OCI-LY1 (cell line): Measurements from ENCODE around the gene LMO2.

Experiments used
- H2AFZ ChIP-seq: fragments of 200-600 bp; sonication (generic), shearing (Covaris generic); 2 replicates; pipeline ENCODE4 v1.6.0; 2014; ENCODE audit warnings: antibody characterized with exemption, mild to moderate bottlenecking, low read length
- H3F3A ChIP-seq: fragments of 200-600 bp; sonication (generic), shearing (Covaris generic); 2 replicates; pipeline ENCODE4 v1.6.0; 2014; ENCODE audit warnings: mild to moderate bottlenecking, antibody characterized with exemption, low read length, moderate library complexity; ENCODE audit not compliant: insufficient read depth
- H3K27ac ChIP-seq: fragments of 200-600 bp; sonication (generic); 2 replicates; pipeline ENCODE4 v1.5.1; 2014; ENCODE audit warnings: low read length, mixed run types, mild to moderate bottlenecking, low read depth; ENCODE audit not compliant: poor library complexity, severe bottlenecking
- H3K27me3 ChIP-seq: fragments of 200-600 bp; sonication (generic); 2 replicates; pipeline ENCODE4 v1.6.0; 2014; ENCODE audit warnings: antibody characterized with exemption, mild to moderate bottlenecking, low read length, moderate library complexity; ENCODE audit not compliant: insufficient read depth
- H3K36me3 ChIP-seq: fragments of 200-600 bp; sonication (generic); 2 replicates; pipeline ENCODE4 v1.6.1; 2014; ENCODE audit warnings: mild to moderate bottlenecking, antibody characterized with exemption, low read length, moderate library complexity, mixed read lengths; ENCODE audit not compliant: insufficient read depth
- H3K4me1 ChIP-seq: fragments of 200-600 bp; sonication (generic); 2 replicates; pipeline ENCODE4 v1.5.1; 2014; ENCODE audit warnings: mild to moderate bottlenecking, low read length, moderate library complexity; ENCODE audit not compliant: insufficient read depth, severe bottlenecking
- H3K4me2 ChIP-seq: fragments of 200-600 bp; sonication (generic), shearing (Covaris generic); 2 replicates; pipeline ENCODE4 v1.6.1; 2014; ENCODE audit warnings: low read length
- H3K4me3 ChIP-seq: fragments of 200-600 bp; sonication (generic); 2 replicates; pipeline ENCODE4 v1.5.1; 2014; ENCODE audit warnings: low read length, low read depth, mild to moderate bottlenecking, mixed read lengths; ENCODE audit not compliant: poor library complexity, severe bottlenecking
- H3K79me2 ChIP-seq: fragments of 200-600 bp; shearing (Covaris generic); 2 replicates; pipeline ENCODE4 v1.6.1; 2016; ENCODE audit warnings: mixed run types, low read length, mixed read lengths; ENCODE audit not compliant: insufficient read depth
- H3K9ac ChIP-seq: fragments of 200-600 bp; sonication (generic), shearing (Covaris generic); 2 replicates; pipeline ENCODE4 v1.6.1; 2014; ENCODE audit warnings: mild to moderate bottlenecking, low read length, mixed read lengths
- H3K9me2 ChIP-seq: fragments of 200-600 bp; sonication (generic), shearing (Covaris generic); 2 replicates; pipeline ENCODE4 v1.6.1; 2014; ENCODE audit warnings: low read depth, mild to moderate bottlenecking, low read length, mixed read lengths
- H3K9me3 ChIP-seq: fragments of 200-600 bp; shearing (Covaris generic); 2 replicates; pipeline ENCODE4 v1.6.1; 2014; ENCODE audit warnings: low read length, mixed read lengths
- H4K20me1 ChIP-seq: fragments of 200-600 bp; sonication (generic), shearing (Covaris generic); 2 replicates; pipeline ENCODE4 v1.6.0; 2016; ENCODE audit warnings: mild to moderate bottlenecking, low read length; ENCODE audit not compliant: insufficient read depth
- EZH2 ChIP-seq: fragments of 200-600 bp; sonication (generic), shearing (Covaris generic); IDR thresholded peaks from 2 replicates; pipeline ENCODE4 v1.8.0; 2017; ENCODE audit warnings: borderline replicate concordance, mixed run types, mild to moderate bottlenecking, antibody characterized with exemption, low read length, moderate library complexity, mixed read lengths
- TF ChIP-seq, protein P1 (sequence below): fragments of 200-600 bp; sonication (generic), shearing (Covaris generic); IDR thresholded peaks from 2 replicates; pipeline ENCODE4 v1.5.1; 2017; ENCODE audit warnings: mild to moderate bottlenecking, antibody characterized with exemption, low read length, moderate library complexity, mixed read lengths

LMO2 gene

GRCh38 chr11:33832676-33833075 is 59.2 kb downstream of the LMO2 start:
- Histone ChIP-seq H3K9ac (no peak overlapping the region), H3K36me3 (no peaks in the 10 kb centered on the region), H3F3A (no peaks in the 10 kb centered on the region), H3K4me2 (no peak overlapping the region), H3K4me1 (no peaks in the 10 kb centered on the region), H3K4me3 (no peak overlapping the region), H2AFZ (no peak overlapping the region), H3K27ac (no peak overlapping the region), H3K9me3 (no peaks in the 10 kb centered on the region), H4K20me1 (no peaks in the 10 kb centered on the region), H3K27me3 (no peaks in the 10 kb centered on the region), H3K9me2 (no peaks in the 10 kb centered on the region), H3K79me2 (no peaks in the 10 kb centered on the region)
- TF ChIP-seq EZH2: no peak
- TF ChIP-seq, protein P1, sequence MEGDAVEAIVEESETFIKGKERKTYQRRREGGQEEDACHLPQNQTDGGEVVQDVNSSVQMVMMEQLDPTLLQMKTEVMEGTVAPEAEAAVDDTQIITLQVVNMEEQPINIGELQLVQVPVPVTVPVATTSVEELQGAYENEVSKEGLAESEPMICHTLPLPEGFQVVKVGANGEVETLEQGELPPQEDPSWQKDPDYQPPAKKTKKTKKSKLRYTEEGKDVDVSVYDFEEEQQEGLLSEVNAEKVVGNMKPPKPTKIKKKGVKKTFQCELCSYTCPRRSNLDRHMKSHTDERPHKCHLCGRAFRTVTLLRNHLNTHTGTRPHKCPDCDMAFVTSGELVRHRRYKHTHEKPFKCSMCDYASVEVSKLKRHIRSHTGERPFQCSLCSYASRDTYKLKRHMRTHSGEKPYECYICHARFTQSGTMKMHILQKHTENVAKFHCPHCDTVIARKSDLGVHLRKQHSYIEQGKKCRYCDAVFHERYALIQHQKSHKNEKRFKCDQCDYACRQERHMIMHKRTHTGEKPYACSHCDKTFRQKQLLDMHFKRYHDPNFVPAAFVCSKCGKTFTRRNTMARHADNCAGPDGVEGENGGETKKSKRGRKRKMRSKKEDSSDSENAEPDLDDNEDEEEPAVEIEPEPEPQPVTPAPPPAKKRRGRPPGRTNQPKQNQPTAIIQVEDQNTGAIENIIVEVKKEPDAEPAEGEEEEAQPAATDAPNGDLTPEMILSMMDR: no peak

DNA sequence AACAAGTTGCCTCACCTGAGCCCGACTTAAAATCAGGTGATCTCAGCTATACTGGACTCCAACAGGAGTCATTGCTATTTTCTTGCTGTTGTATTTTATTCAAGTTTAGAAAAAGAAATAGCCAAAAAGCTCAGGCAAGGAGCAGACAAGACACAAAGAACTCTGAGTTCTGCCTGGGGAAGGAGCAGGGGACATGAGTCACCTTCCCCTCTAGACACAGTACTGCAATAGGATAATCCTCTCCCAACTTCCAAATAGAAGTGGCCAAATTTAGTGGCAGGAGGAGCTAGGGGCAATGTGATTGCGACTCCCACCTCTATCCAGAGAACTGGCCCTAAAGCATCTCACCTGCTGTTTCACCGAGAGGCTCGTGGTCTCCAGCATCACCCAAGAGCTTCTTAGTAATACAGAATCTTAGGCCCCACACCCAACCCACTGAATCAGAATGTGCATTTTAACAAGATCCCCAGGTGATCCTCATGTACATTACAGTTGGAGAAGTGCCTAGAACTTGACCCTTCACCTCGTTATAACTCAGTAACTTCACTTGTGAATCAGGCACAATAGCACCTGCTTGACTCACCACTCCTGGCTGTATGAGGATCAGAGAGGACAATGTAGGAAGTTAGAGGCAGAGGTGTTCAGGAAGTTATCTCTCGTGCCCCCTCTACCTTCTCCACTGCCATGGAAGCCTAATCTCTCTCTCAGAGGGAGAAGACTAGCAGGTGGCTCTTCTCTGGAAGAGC is 60.8 kb downstream of the LMO2 start:
- no peak overlapping the region for H3K4me2 ChIP-seq

DNA sequence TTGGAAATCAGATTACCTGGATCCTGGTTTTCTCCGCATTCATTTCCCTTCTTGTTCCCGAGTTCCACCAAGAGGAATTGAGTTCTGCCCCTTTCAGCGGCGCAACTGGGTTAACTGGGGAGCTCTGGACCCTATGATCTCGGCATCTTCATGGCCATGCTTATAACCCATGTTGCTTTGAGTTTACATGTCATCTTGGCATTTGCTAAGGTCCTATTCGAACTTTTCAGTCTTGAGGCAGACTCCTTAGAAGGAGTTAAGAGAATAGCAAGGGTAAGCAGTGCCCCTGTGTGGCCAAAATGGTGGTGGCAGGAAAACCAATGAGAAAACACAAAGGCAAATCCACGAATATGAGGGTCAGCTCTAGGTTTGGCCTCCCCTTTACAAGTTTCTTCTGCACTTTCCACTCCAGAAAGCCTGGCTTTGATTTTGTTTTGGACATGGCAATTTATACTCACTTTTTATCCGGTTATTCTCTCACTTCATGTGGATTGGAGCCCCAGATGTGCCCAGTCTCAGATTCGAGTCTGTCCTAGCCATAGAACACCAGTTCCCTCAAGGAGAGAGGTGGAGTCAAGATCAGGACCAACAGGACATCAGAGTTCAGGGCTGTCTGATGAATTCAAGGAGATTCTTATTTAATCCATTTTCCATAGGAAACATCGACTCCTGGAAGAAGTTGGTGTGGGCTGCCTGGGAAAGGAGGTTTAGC is 62.3 kb downstream of the LMO2 start:
- Histone ChIP-seq H3K27me3 (no peaks in the 10 kb centered on the region), H3K36me3 (no peaks in the 10 kb centered on the region), H3K27ac (no peak overlapping the region), H3F3A (no peaks in the 10 kb centered on the region), H3K4me2 (no peak overlapping the region), H2AFZ (no peak overlapping the region), H4K20me1 (no peaks in the 10 kb centered on the region), H3K4me1 (no peaks in the 10 kb centered on the region), H3K9me2 (no peaks in the 10 kb centered on the region), H3K4me3 (no peak overlapping the region), H3K9me3 (no peaks in the 10 kb centered on the region), H3K9ac (no peak overlapping the region), H3K79me2 (no peaks in the 10 kb centered on the region)
- TF ChIP-seq, protein P1: peak; percentile 65
- no peak for TF ChIP-seq EZH2

More for the DNA sequence above, 60.8 kb downstream of the LMO2 start:
- H3K4me3 ChIP-seq: no peak overlapping the region
- no peak overlapping the region for H3K9ac ChIP-seq
- no peak for TF ChIP-seq EZH2
- TF ChIP-seq, protein P1: no peak
- no peaks in the 10 kb centered on the region for H3K27me3 ChIP-seq
- H3F3A ChIP-seq: no peaks in the 10 kb centered on the region
- H3K4me1 ChIP-seq: no peaks in the 10 kb centered on the region
- H4K20me1 ChIP-seq: no peaks in the 10 kb centered on the region
- H3K79me2 ChIP-seq: no peaks in the 10 kb centered on the region
- no peak overlapping the region for H2AFZ ChIP-seq
- H3K36me3 ChIP-seq: no peaks in the 10 kb centered on the region
- no peaks in the 10 kb centered on the region for H3K9me2 ChIP-seq
- H3K27ac ChIP-seq: no peak overlapping the region
- H3K9me3 ChIP-seq: no peaks in the 10 kb centered on the region
